Activated T-cell treated with anti-CD3 and anti-CD28 coated beads, Interleukin-2, amount 50 U/mL, for 48 hours (primary cell): ENCODE results near the gene ARHGEF16.

ENCODE experiments used
- DNase-seq, 2 experiments: peaks; one replicate each; pipeline ENCODE4 v3.0.0-alpha.2; 2020

ARHGEF16 gene

DNA sequence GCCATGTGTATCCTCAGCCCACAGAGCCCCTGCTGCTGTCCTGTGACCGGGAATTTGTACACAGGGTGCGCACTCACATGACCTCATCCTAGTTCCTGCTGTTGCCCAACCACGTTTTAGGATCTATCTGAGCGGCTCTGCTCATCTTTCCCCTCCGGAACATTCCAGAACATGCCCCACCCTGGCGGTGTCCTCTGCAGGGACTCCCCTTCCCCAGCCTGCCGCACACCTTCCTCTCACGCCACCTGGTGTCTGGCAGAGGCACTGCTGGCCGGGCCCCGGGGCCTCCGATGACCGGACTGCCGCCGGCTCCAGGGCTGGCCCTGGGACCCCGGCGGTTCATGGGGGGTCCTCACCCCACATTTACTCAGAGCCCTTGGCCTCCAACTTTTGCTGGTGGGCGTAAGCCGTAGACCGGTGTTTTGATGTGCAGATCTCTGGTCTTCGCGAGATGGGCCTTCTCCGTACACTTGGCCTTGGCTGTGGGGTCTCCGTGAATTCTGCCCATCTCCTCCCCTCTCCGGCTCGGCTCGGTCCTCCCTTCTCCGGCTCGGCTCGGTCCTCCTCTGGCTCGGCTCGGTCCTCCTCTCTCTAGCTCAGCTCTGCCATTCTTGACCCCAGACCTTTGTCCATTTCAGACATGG lies 29.5 kb downstream of the ARHGEF16 start:
- DNase-seq: peak; percentile 54 to 67

GRCh38 chr1:3485016-3485415 lies 30.6 kb downstream of the ARHGEF16 start:
- DNase-seq: no peak

- DNase-seq: no peak
These were observed 34.0 kb downstream of the ARHGEF16 start for GRCh38 chr1:3488432-3488831.

DNA sequence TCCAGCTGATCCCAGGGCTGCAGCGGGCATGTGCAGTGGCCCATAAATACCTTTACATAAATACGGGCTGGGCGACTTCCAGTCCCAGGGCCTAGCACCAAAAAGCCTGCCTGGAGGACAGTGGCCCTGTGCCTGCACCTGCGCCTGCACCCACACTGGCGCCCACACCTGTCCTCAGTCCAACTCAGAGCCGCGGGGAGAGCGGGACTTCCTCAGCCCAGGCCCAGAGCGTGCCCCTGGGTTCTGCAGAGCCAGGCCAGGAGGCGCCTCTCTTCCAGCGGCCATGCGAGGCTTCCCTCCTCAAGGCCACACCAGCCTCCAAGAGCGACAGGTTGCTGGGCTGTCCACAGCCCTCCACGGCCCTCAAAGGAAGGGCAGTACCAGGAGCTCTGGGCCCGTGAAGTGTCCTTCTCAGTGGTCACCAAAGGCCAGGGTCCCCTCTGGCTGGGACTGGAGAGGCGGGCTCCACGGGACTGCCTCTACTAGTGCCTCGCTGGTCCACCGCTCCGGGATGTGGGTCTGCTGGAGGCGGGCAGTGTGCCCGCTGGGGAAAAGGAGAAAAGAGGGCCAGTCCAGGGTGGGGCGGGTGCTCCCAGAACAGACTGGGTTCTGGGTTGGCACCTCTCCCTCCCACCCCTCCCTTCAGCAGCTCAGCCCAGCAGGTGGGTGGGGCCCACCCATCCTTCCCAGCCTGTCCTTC lies 35.7 kb downstream of the ARHGEF16 start:
- no peak for DNase-seq

DNA sequence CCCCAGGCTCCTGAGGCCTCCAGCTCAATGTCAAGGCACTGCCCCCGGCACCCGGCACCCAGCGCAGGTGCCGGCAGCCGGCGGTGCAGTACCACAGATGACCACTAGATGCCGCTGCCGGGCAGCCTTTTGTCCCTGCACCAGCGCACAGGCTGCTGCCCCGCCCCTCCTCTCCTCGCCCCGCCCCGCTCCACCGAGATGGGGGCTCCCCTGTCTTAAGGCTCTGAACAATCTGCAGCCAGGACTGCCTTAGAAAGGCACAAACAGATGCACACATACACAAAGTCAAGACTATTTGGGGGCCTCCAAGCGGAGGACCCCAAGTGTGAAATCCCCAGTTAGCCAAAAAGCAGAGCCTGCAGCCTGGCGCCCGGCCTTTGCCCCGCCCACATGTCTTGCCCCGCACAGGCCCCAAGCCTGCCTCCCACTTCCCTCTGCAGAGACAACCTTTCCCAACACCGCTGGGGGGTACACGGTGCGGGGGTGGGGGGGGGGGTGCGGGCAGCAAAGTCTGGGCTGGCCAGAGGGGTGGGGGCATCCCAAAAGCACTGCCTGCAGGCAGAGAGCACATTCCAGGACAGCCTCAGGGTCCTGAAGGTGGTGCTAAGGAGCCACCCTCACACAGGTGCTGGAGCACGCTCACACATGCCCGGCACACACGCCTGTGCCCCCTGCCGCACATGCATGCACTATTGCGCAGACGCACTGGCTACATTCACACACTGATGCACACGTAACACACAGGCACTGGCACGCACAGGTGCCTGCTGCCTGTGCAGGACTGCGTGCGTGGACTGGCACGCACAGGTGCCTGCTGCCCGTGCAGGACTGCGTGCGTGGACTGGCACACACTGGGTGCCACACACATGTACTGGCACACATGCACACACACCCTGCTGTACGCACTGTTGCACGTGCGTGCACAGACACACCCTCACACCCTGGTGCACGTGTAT lies 37.1 kb downstream of the ARHGEF16 start:
- peak; percentile 89 to 91 for DNase-seq

GRCh38 chr1:3492545-3493246 lies 38.2 kb downstream of the ARHGEF16 start:
- DNase-seq: no peak

GRCh38 chr1:3494321-3495308 lies 40.1 kb downstream of the ARHGEF16 start:
- DNase-seq: no peak

DNA sequence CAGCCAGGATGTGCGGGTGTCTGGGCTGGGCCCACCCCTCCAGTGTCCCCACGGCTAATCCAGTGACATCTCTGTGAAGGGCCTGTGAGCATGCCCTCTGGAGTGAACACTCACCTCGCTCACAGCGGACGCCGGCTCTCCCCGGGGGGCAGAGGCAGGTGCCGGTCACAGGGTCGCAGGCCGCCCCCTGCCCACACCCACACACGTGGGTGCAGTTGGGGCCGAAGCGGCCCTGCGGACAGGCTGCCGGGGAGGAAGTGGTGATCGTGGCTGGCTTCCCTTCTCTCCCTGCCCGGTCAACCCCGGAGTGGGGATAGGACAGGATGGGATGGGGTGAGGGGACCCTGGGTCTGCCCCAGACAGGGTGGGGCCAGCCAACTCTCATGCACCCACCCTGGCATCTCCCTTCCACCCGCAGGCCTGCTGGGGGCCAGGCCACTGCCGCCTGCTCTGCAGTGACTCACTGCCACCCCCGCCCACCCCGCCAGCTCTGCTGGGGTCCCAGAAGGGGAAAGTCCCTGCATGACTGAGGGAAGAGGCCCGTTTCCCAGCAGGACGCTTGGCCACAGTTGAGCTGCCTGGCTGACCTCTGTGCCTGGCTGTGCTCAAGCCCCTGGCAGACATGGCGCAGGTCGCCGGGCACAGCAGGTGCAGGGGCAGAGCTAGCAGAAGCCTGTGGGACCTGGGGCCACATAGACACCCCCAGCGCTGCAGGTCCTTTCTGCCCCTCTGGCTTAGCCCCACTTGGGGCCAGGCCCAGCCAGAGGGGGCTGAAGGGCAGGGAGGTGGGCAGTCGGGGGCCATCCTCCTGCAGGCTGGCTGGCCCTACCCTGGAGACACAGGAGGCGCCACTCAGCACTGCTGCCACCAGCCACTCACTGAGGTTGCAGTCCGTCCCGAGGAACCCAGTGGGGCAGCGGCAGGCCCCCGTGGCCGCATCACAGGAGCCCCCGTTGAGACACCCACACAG lies 41.6 kb downstream of the ARHGEF16 start:
- no peak for DNase-seq

DNA sequence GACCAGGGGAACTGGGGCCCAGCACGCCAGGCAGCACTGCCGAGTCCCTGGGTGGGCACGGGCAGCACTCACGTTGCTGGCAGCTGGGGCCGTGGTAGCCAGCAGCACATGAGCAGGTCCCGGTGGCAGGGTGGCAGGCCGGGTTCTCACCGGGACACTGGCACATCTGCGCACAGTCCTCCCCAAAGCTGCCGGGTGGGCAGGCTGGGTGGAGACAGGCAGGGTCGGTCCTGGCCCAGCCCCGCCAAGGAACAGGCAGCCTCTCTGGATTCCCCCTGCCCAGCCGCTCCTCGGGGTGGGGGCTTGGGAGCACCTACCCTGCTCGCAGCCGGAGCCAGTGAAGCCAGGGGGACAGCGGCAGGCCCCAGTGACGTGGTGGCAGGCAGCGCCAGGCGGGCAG lies 42.5 kb downstream of the ARHGEF16 start:
- DNase-seq: no peak

- DNase-seq: no peak
These were observed 43.1 kb downstream of the ARHGEF16 start for GRCh38 chr1:3497521-3497920.

DNA sequence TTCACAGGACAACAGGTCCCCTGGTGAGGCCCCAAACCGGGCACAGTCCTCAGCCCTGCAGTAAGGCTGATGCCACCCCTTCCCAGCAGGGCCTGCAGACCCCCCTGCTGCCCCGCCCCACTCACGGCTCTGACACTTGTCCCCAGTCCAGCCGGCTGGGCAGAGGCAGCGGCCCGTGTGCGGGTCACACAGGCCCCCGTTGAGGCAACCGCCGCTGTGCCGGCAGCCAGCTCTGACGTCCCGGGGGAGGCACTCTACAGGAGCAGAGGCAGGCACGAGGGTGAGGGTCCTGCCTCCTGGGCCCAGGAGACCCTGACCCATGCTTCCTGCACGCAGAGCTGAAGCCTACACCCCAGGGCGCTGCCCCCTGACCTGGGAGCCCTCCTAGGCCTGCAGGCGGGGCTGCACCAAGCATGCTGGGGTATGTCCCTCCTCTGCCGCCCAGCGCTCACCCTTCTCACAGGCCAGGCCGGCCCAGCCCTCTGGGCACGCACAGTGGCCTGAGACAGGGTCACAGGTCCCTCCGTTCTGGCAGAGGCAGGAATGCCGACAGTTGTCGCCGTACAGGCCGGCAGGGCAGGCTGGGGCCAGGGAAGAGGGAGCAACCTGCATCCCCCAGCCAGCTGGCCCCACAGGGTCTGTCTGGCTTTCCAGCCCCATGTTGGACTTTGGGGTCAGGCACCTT lies 43.9 kb downstream of the ARHGEF16 start:
- DNase-seq: no peak

DNA sequence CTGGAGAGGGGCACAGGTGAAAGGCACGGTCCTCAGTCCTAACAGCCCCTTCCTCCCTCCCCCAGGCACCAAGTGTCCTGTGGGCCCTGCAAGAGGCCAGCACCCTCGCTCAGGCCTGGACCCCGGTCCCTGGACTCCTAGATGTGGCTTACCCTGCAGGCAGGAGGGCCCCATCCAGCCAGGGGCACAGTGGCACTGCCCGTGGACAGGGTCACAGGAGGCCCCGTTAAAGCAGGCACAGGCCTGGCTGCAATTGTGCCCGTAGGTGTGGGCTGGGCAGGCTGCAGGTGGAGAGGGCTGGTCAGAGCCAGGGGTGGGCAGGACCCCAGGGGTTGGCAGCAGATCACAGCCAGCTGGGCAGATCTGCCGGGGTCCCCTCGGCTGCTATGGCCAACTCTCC lies 44.5 kb downstream of the ARHGEF16 start:
- DNase-seq: no peak

- no peak for DNase-seq
These were observed 45.1 kb downstream of the ARHGEF16 start for GRCh38 chr1:3499611-3500010.

GRCh38 chr1:3500265-3500835 lies 45.9 kb downstream of the ARHGEF16 start:
- DNase-seq: no peak

GRCh38 chr1:3501437-3501836 lies 47.0 kb downstream of the ARHGEF16 start:
- no peak for DNase-seq

GRCh38 chr1:3501856-3502640 lies 47.6 kb downstream of the ARHGEF16 start:
- DNase-seq: no peak

DNA sequence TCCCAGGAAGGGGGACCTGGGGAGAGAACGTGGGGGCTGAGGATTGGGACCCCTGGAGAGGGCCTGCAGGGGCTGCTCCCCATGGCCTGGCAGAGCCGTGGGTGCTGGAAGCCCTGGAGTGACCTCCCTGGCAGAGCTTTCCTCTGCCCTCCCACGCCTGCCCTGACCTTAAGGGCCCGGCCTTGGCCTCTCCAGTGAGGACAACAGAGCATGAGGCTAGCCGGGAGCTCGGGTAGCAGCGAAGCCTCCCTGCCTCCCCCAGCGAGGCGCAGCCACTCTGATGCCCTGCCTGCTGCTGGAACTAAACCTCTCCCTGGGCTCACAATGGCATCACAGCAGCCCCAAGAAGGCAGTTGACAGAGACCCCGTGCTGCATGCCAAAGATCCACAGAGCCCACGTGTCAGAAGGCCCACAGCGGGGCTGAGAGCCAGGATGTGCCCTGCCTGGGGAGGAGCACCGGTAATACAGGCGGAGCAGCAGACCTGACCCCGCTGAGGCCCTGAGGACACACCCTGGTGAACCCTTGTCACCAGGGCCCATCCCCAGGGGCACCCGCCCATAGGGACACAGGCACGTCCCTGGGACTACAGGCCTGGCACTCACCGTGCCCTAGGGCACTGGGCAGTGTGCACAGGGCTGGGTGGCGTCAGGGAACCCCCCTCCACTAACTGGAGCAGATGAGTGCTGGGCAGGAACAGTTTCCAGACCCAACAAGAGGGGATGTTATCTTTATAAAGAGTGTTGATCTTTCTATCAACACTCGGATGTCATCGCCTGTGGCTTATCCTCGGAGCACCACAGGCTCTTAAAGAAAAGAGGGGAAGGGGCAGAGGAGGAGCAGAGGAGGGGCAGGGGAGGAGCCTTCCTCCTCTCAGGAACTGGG lies 48.4 kb downstream of the ARHGEF16 start:
- DNase-seq: no peak

- DNase-seq: no peak
These were observed 49.0 kb downstream of the ARHGEF16 start for GRCh38 chr1:3503525-3503886.
